H1 (cell line): ENCODE results near the gene EGFR. TPM values are rescaled to one million over a fixed set of nuclear protein-coding genes. Genes with fewer than 3 reads are reported as not detected.

Experiments
- ASH2L ChIP-seq: fragments of 200-600, 300-600 bp; sonication (generic); IDR thresholded peaks from one replicate; pipeline ENCODE4 v1.7.1; 2017; ENCODE audit warnings: low read length
- CEBPB ChIP-seq: IDR thresholded peaks from 2 replicates; pipeline ENCODE4 v1.6.1; 2012; ENCODE audit warnings: low read depth, low read length
- EP300 ChIP-seq, 2 experiments: IDR thresholded peaks; 1 replicate in 1 of 2; 2 replicates in 1 of 2; pipeline ENCODE4 v1.6.1; 2011 to 2012; ENCODE audit warnings: low read depth in 2 of 2, low read length in 2 of 2, mild to moderate bottlenecking in 2 of 2, borderline replicate concordance in 1 of 2, inconsistent platforms in 1 of 2, moderate library complexity in 1 of 2
- EZH2 ChIP-seq: fragments of 200-600 bp; sonication (generic); IDR thresholded peaks from 2 replicates; pipeline ENCODE4 v1.7.1; 2012; ENCODE audit warnings: low read depth, mild to moderate bottlenecking, moderate library complexity, low read length, inconsistent platforms; ENCODE audit not compliant: severe bottlenecking
- GTF2F1 ChIP-seq: IDR thresholded peaks from 2 replicates; pipeline ENCODE4 v1.6.1; 2012; ENCODE audit warnings: low read depth, low read length, improper control_type of control experiment, borderline replicate concordance
- HDAC2 ChIP-seq, 2 experiments: fragments of 300-600 bp in 1 of 2; sonication (generic) in 1 of 2; IDR thresholded peaks; 2 replicates each; pipeline ENCODE4 v1.6.1; 2011 to 2012; ENCODE audit warnings: low read depth in 2 of 2, low read length in 2 of 2, mild to moderate bottlenecking in 2 of 2, moderate library complexity in 2 of 2, borderline replicate concordance in 1 of 2, inconsistent platforms in 1 of 2
- JUN ChIP-seq: IDR thresholded peaks from 2 replicates; pipeline ENCODE4 v1.6.1; 2011; ENCODE audit warnings: low read depth, mild to moderate bottlenecking, improper control_type of control experiment, low read length
- KDM5A ChIP-seq: fragments of 200-600 bp; IDR thresholded peaks from 2 replicates; pipeline ENCODE4 v1.7.1; 2012; ENCODE audit warnings: mild to moderate bottlenecking, low read length, inconsistent platforms, mixed read lengths
- RAD21 ChIP-seq, 2 experiments: IDR thresholded peaks in 1 of 2; conservative IDR thresholded peaks in 1 of 2; 2 replicates each; pipeline ENCODE4 v1.6.1; 2011; ENCODE audit warnings: low read depth in 2 of 2, low read length in 2 of 2, improper control_type of control experiment in 1 of 2, inconsistent platforms in 1 of 2, mild to moderate bottlenecking in 1 of 2, moderate library complexity in 1 of 2
- SIRT6 ChIP-seq: IDR thresholded peaks from one replicate; pipeline ENCODE4 v1.7.1; 2012; ENCODE audit warnings: low read length, inconsistent platforms
- SP4 ChIP-seq: IDR thresholded peaks from 2 replicates; pipeline ENCODE4 v1.6.1; 2012; ENCODE audit warnings: low read length, inconsistent platforms
- SUZ12 ChIP-seq: fragments of 200-600 bp; sonication (generic); IDR thresholded peaks from 2 replicates; pipeline ENCODE4 v1.6.1; 2012; ENCODE audit warnings: mild to moderate bottlenecking, inconsistent platforms, low read length, moderate library complexity, mixed read lengths
- TAF7 ChIP-seq: optimal IDR thresholded peaks from 2 replicates; pipeline ENCODE3; 2011; ENCODE audit warnings: low read depth, mild to moderate bottlenecking, inconsistent platforms, low read length, moderate library complexity, borderline replicate concordance
- TBP ChIP-seq: IDR thresholded peaks from 2 replicates; pipeline ENCODE4 v1.6.1; 2011; ENCODE audit warnings: low read depth, low read length, improper control_type of control experiment
- TCF12 ChIP-seq: IDR thresholded peaks from 2 replicates; pipeline ENCODE4 v1.6.1; 2011; ENCODE audit warnings: low read depth, mild to moderate bottlenecking, low read length
- YY1 ChIP-seq: IDR thresholded peaks from 2 replicates; pipeline ENCODE4 v1.6.1; 2011; ENCODE audit warnings: low read depth, mild to moderate bottlenecking, low read length
- ZNF274 ChIP-seq: IDR thresholded peaks from 2 replicates; pipeline ENCODE4 v1.7.0; 2012; ENCODE audit warnings: low read length, borderline replicate concordance; ENCODE audit errors: extremely low read depth
- polyA plus RNA-seq, 7 experiments: library from polyadenylated mRNA; depleted of rRNA in 3 of 7; stranded (reverse) in 5 of 7; unstranded in 2 of 7; fragments of >200 nt in 5 of 7; fragments of 200-250 nt in 2 of 7; gene quantifications; 1 replicate in 5 of 7; 2 replicates in 1 of 7; 4 replicates in 1 of 7; pipeline versions ENCODE4 v1.2.1 to v1.2.3, GENCODE V29; 2011 to 2013; ENCODE audit warnings: missing spikeins in 2 of 7, mixed read lengths in 2 of 7
- total RNA-seq: library from RNA; stranded (reverse); fragmentation: NEBNext Ultra II Directional; extraction: Animal tissue kit (Norgen Biotek cat#: 25700); gene quantifications from 2 replicates; pipeline ENCODE4 v1.2.1, GENCODE V29; 2021
- TF ChIP-seq, protein P1 (sequence below): IDR thresholded peaks from 2 replicates; pipeline ENCODE4 v1.6.1; 2011; ENCODE audit warnings: low read length, improper control_type of control experiment
- TF ChIP-seq, protein P2 (sequence below): IDR thresholded peaks from 2 replicates; pipeline ENCODE4 v1.6.1; 2012; ENCODE audit warnings: inconsistent platforms

EGFR gene
- total and polyA plus RNA-seq, 2 of the 8 experiments (the other 6 are each of a cell fraction or from before 2014, with no cell fraction given) = 1.9 to 5.8 TPM

DNA sequence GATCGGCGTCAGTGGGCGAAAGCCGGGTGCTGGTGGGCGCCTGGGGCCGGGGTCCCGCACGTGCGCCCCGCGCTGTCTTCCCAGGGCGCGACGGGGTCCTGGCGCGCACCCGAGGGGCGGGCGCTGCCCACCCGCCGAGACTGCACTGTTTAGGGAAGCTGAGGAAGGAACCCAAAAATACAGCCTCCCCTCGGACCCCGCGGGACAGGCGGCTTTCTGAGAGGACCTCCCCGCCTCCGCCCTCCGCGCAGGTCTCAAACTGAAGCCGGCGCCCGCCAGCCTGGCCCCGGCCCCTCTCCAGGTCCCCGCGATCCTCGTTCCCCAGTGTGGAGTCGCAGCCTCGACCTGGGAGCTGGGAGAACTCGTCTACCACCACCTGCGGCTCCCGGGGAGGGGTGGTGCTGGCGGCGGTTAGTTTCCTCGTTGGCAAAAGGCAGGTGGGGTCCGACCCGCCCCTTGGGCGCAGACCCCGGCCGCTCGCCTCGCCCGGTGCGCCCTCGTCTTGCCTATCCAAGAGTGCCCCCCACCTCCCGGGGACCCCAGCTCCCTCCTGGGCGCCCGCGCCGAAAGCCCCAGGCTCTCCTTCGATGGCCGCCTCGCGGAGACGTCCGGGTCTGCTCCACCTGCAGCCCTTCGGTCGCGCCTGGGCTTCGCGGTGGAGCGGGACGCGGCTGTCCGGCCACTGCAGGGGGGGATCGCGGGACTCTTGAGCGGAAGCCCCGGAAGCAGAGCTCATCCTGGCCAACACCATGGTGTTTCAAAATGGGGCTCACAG is 1.1 kb downstream of the EGFR start (continued):
- TF ChIP-seq HDAC2 (IDR thresholded peaks at IDR 0.05; ENCODE audit: borderline replicate concordance in 1 of 2, low read depth in 2 of 2, low read length in 2 of 2) (no peak), TAF7 (no peak), SUZ12 (peak; percentile 59; the same call in 1 of the 2 replicates), RAD21 (IDR thresholded peaks at IDR 0.05 in 1 of 2, conservative IDR thresholded peaks at IDR 0.05 in 1 of 2; ENCODE audit: low read depth in 2 of 2, low read length in 2 of 2) (0 out of 4 replicates have a peak, but pooled peaks of 1 of the 2 experiments have one; percentile 17), GTF2F1 (no peak), SIRT6 (no peak), JUN (no peak), TCF12 (no peak), EZH2 (peak; percentile 52), ZNF274 (no peak), SP4 (no peak), KDM5A (no peak), CEBPB (no peak), YY1 (no peak), EP300 (IDR thresholded peaks at IDR 0.05; ENCODE audit: borderline replicate concordance in 1 of 2, low read depth in 2 of 2, low read length in 2 of 2) (no peak), ASH2L (no peak), TBP (peak; percentile 53; the same call in 1 of the 2 replicates)
- TF ChIP-seq, protein P1, sequence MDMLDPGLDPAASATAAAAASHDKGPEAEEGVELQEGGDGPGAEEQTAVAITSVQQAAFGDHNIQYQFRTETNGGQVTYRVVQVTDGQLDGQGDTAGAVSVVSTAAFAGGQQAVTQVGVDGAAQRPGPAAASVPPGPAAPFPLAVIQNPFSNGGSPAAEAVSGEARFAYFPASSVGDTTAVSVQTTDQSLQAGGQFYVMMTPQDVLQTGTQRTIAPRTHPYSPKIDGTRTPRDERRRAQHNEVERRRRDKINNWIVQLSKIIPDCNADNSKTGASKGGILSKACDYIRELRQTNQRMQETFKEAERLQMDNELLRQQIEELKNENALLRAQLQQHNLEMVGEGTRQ = no peak
- TF ChIP-seq, protein P2, sequence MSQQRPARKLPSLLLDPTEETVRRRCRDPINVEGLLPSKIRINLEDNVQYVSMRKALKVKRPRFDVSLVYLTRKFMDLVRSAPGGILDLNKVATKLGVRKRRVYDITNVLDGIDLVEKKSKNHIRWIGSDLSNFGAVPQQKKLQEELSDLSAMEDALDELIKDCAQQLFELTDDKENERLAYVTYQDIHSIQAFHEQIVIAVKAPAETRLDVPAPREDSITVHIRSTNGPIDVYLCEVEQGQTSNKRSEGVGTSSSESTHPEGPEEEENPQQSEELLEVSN = peak; percentile 69
- TF ChIP-seq, all 59 proteins: peak for 7
